HG03135 (cell line): ENCODE results near the gene ICE2.
"Not testable (repeated sequence)": the region's sequence is repeated elsewhere in the genome, so short reads cannot be mapped to it uniquely, and the experiment has no call there.

Experiments used
- ATAC-seq: cut with Tn5 transposase; IDR thresholded peaks from one replicate; pipeline ENCODE4 v1.9.1; 2021; ENCODE audit warnings: mild to moderate bottlenecking, moderate library complexity; ENCODE audit not compliant: unreplicated experiment

The ICE2 gene

GRCh38 chr15:60448668-60449360 lies 30.1 kb downstream of the ICE2 start:
- no peak for ATAC-seq

- no peak for ATAC-seq
These were observed 34.5 kb downstream of the ICE2 start for GRCh38 chr15:60444289-60444912.

- ATAC-seq = no peak
These were observed 36.2 kb downstream of the ICE2 start for GRCh38 chr15:60442763-60443162.

DNA sequence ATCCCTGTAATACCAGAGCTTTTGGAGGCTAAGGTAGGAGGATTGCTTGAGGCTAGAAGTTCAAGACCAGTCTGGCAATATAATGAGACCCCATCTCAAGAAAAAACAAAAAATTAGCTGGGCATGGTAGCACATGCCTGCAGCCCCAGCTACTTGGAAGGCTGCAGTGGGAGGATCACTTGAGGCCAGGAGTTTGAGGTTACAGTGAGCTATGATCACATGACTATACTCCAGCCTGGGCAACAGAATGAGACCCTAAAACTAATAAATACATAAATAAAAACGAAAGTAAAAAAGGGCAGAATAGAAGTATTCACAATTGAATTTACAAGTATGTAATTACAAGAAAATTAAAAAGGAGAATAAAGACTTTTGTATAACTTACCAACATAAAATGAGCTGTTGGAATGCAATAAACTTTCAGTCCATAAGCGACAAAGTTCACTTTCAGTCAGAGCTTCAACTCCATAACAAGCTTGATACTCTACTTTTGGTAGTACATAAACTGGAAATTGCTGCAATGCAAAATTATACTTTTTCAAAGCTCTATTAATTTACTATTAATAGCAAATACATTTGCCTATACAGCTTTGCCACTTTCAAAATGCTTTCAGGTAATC lies 36.8 kb downstream of the ICE2 start:
- ATAC-seq = no peak

GRCh38 chr15:60441331-60441730 lies 37.6 kb downstream of the ICE2 start:
- no peak for ATAC-seq

- ATAC-seq = no peak
These were observed 40.3 kb downstream of the ICE2 start for GRCh38 chr15:60438646-60439045.

- ATAC-seq = no peak
These were observed 50.0 kb downstream of the ICE2 start for GRCh38 chr15:60428935-60429334.

GRCh38 chr15:60426870-60427508 lies 52.0 kb downstream of the ICE2 start:
- ATAC-seq = no peak

DNA sequence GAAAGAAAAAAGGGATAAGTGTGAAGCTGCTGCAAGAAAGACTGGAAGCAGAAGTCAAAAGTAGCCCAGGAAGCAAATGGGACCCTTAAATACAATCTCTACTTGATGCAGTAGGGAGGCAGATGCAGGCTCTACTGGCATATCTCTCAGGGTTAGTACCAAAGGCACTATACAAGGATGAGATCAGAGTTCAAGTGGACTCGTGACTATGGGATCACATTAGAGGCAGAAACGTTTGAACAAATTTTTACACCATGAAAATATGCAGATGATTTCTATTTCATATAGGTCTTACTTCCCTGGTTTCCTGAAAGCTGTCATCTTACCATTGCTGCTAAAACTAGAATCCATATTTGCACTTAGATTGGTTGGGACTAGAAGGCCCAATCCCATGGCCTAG lies 53.5 kb downstream of the ICE2 start:
- no peak for ATAC-seq

DNA sequence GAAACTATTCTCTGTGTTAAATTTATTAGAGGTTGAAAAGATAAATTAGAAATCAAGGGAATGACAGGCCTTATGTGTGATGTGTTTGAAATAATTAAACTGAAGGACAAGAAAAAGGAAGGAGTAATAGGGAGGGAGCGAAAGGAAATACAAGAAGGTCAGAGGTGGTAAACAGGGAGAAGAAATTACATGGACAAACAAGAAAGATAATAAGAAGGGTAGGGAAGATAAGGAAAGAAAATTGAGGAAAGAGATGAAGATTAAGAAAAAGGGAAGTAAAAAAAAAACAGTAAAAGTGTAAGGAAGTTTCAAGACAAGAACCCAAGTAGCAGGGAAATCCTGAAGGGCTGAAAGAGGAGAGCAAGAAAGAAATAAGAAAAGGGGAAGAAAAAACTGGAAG lies 54.9 kb downstream of the ICE2 start:
- no peak for ATAC-seq

DNA sequence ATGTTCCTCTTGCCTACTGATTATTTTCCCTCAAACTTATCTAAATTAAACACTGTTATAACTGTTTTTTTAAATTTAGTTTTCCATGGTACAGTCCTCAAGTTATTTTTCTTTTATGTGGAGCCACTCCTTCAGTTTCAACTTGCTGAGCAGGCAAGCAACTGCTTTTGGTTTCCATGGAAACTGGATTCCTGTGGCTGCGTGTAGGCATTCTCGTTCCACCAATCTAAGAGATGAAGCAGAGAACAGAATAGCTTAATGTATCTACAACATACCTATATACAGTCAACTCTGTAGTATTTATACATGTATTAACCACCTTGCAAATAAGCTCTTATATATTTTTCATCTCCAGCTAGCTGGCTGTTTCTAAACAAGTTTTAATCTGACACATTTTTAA lies 55.4 kb downstream of the ICE2 start:
- ATAC-seq = no peak

DNA sequence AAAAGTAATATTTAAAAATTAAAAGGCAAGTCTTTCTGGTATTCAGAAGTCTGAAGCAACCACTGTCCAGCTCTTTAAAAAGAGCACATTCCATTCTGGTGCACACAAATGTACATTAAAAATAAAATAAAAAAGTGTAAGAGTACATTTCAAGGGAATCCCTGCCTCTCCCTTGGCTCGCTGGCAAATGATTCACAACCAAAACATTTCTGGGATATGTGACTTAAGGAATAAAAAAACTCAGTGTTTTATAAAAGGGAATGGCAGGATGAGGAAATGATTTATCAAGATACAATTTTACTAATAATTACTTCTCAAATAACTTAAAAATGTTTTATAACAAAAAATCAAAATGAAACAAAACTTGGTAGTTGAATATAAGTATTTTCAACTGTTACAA lies 57.4 kb downstream of the ICE2 start:
- ATAC-seq = no peak

GRCh38 chr15:60420203-60420716 lies 58.7 kb downstream of the ICE2 start:
- no peak for ATAC-seq

DNA sequence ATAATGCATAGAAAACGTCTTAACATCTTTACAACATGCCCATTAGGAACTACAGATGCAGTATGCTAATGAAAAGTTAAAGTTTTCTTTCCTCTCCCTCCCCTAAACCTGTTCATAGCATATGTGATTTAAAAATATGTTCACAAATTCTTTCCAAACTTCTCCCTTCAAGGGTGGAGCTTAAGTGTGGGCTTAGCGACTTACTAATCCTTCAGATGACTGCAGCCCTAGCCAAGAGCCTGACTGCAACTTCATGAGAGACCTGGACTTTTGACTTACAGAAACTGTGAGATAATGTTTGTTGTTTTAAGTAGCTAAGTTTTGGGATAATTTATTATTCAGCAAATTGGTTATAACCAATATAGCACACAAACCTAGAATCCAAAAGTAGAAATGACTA lies 59.2 kb downstream of the ICE2 start:
- no peak for ATAC-seq

DNA sequence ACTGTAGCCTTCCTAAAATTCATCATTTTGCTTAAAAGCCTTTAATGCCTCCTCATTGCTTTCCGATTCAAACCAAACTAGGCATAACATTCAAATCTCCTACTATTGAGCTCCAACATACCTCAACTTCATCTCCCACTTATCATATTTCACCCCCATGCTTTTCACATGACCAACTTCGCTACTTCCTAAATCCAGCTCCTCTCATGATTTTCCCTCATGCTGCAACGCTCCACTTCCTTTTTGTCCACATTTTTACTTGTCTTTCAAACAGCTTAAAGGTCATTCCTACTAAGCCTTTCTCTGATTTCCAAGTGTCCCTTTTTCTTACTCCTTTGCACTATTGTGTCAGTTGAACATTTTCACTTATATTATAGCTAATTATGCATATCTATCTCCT lies 60.8 kb downstream of the ICE2 start:
- no peak for ATAC-seq

DNA sequence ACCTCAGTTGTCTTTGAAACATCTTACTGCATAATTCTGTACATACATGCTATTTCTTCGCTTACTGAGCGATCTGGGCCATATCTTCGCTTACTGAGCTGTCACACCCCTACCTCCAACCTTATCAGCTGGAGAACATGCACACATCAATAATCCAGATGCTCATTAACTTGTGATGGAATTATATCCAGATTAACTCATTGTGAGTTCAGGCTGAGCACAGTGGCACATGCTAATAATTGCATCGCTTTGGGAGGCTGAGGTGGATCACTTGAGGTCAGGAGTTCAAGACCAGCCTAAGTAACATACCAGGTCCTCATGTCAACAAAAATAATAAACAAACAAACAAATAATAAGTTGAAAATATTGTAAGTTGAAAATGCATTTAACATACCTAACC lies 61.8 kb downstream of the ICE2 start:
- ATAC-seq = no peak

DNA sequence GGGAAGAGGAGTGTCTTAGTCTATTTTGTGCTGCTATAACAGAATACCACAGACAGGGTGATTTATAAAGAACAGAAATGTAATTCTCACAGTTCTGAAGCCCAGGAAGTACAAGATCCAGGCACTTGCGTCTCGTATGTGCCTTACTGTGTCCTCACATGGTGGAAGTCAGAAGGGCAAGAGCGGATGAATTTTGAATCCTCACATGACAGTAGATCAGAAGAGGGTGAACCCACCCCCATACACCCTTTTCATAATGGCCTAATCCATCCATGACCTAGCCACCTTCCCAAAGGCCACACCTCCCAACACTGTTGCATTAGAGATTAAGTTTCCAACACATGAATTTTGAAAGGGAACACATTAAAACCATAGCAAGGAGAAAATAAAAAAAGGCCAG lies 62.5 kb downstream of the ICE2 start:
- ATAC-seq = no peak

DNA sequence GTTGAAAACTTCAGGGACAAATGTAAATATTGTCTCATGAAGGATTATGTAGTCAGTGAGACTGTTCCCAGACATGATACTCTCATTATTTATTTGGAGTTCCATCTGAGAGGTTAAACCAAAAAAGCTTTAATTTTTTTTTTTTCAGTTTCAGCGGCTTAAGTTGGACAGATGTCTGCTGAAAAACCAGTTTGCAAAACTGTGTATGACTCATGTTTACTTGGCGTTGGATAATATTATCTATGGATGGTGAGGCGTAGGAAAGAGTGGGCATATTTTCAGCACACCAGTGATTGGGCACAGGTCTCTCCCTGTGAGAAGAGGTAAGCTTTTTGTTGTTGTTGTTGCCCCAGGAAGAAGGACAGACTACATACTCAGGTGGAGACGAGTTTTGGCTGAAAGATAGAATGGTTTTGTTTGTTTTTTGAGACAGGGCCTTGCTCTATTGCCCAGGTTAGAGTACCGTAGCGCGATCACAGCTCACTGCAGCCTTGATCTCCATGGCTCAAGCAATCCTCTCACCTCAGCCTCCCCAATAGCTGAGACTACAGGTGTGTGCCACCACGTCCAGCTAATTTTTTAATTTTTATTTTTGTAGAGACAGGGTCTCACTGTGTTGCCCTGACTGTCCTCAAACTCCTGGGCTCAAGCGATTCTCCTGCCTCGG lies 64.8 kb downstream of the ICE2 start:
- no peak for ATAC-seq

DNA sequence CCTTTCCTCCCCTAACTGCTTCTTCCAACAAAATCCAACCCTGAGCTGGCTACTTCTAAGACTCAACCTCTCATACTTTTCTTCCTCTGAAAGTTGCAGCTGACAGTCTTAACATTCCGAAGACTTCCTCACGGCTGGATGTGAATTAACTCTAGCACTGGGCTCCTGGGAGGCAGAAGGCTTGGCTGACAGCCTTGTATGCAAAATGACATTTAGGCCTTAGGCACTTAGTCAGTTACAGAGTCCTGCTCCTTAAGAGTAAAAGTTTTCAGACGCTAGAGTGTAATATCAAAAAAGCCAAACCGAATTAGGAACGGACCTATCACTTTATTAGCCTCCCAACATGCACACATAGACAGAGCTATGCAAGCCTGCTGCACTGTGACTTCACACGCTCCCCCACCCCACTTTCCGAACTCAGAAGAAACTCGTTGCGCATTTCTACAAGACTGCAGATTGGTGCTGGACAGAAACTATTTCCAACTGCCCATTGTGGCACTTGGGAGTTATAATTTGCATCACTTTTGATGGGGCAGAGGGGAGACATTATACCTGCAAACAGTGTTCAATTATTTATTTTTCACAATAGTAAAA lies 65.6 kb downstream of the ICE2 start:
- ATAC-seq = no peak

GRCh38 chr15:60412807-60413206 lies 66.1 kb downstream of the ICE2 start:
- not testable (repeated sequence) for ATAC-seq
